NCI-H2227 (cell line): Measurements from ENCODE around the gene RABGAP1.

Experiments used
- DNase-seq: peaks from one replicate; lab custom pipeline; 2025; ENCODE audit not compliant: unreplicated experiment; lab: John Stamatoyannopoulos, UW

The RABGAP1 gene

GRCh38 chr9:123109540-123110279, 168.9 kb downstream of the RABGAP1 start:
- DNase-seq, result no peak

DNA sequence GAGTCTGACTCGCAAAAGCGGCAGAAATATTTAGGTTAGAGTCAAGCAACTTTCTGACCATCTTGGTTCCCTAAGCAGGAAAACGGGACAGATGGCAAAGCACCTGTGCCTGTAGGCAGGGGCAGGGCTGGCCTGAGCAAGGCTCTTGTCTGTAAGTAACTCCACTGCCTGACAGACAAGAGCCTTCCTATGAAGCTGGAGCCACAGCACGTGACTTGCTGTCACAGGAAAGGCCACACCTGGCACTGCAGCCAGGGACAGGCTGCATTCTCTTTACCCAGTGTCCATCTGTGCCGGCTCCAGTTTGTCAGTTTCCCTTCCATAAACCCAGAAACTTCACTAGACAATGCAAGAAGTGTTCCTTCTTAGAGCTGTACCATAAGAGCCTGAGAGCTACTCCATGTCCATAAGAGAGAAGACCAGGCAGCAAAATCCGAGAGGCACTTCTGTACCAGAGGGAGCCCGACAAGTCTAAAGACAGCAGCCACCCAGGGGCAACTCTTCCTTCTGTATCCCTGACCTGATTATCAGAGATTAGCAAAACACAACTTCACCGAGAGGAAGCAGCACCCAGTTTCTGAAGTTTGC, 170.7 kb downstream of the RABGAP1 start:
- no peak for DNase-seq

DNA sequence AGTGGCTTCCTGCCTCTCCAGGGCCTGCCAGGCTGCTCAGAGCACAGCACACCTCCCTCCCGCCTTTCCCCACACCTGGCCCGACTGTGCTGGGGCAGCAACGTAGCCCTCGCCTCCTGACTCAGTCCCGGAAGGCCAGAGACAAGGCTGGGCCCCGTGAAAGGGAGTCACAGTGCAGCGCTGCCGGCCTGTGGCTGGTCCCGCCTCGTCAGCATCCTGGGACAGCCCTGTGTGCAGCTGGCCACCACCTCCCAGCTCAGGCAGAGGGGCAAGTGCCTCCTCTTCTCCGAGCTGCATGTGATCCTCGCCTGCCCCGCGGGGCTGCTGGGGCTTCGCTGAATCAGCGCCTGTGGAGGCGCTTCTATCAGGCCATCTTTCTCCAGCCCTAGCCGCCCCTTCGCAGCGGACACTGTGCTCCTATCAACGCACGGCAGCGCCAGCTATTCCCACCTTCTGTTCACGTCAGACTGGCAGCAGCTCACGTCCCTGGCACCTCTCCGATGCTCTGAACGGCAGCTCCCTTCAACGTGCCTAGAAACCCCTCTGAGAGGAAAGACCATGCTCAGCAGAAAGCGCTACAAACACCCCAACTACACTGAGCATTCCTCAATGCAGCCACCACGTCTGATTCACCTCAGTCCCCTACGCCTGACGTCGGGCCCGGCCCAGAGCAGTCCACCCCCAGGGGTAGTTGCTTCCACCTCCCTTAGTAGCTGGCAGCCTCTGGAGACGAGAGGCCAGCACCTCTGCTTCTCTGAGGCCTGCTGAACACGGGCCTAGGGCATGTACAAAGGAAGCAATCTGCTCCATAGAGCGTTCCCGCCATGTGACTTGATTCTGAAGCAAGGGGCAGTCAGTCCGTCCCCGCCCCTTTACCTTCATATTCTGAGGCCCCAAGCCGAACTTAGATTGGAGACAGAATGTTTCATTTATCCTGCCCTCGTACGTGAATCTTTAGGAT, 171.5 kb downstream of the RABGAP1 start:
- no peak for DNase-seq

GRCh38 chr9:123113185-123113584, 172.4 kb downstream of the RABGAP1 start:
- no peak for DNase-seq

GRCh38 chr9:123115146-123115913, 174.5 kb downstream of the RABGAP1 start:
- DNase-seq, result no peak

- no peak for DNase-seq
Observed at GRCh38 chr9:123116036-123116435, 175.2 kb downstream of the RABGAP1 start.

GRCh38 chr9:123119566-123119965, 178.7 kb downstream of the RABGAP1 start:
- no peak for DNase-seq

DNA sequence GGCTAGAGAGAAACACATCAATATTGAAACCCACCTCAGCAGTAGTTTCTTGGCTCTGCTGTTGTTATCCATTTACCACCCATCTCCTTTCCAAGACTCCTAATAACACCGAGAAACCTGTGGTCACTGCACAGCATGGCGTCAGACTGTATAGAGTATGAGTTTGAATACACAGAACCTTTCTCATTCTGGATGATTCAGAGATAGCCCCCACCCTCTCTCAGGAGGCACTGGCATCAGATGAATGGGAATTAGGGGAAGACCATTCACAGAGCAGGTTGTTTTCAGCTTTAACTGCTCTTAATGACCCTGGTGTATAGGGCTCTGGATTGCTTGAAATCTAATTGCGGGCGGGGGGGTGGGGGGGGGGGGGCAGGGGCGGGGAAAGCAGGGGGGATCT, 179.3 kb downstream of the RABGAP1 start:
- peak; percentile 20 for DNase-seq

GRCh38 chr9:123120953-123121352, 180.1 kb downstream of the RABGAP1 start:
- DNase-seq, result no peak

GRCh38 chr9:123121457-123121856, 180.6 kb downstream of the RABGAP1 start:
- no peak for DNase-seq

DNA sequence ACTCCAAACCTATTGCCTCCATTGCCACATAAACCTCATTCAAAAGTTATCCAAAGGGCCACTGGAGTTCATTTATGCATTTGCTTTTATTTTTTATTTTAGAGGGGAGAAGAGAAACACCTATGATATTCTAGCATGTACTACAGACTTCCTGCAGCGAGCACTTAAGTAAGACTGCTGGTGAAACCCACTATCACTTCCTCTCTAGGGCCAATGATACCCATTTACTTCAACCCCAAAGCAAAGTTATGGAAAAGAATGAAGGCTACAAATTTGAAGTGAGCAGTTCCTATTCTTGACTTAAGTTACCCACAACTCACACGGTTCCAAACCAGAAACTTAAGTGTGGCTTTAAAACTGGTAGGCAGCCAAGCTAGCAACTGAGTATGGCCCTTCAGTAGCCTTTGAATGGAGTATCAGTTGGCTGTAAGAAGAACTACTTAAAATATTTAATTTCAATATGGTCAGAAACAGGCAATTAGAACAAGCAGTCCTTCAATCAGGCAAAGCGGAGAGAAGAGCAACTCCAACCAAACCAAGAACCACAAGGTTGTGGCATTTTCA, 186.8 kb downstream of the RABGAP1 start:
- no peak for DNase-seq

DNA sequence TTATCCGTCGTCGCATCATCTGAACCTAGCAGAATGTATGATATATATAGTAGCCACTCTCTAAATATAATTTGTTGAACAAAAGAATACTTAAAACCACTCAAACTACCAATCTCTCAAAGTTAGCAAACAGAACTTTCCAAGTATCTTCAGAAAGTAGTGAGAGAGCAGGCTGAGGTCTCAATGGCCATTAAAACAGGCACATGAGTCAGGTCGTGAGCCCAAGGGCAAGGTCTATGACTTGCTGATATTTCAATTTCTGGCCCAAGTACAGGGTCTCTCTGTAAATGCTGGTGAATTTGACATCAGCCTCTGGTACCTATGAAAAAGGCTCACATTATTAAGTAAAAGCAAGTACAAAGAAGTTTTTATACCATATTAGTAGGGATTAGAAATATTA, 187.8 kb downstream of the RABGAP1 start:
- no peak for DNase-seq

GRCh38 chr9:123129423-123129822, 188.6 kb downstream of the RABGAP1 start:
- no peak for DNase-seq

- DNase-seq, result no peak
Observed at GRCh38 chr9:123131258-123131657, 190.4 kb downstream of the RABGAP1 start.

DNA sequence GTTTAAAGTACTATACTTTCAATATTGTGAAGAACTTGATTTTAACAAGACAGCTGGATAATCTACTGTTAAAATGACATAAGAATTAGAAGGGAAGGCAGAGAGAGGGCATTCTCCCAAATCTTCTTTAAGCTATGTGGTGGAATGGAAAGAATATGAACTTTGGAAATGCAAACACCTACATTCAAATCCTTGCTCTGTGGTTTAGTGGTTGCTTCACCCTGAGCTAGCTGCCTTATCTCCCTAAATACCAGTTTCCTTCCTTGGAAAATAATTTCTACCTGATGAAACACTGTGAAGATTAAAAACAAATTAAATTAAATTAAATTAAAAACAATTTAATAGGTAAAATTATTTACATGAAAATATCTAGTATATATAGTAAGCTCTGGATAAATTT, 191.2 kb downstream of the RABGAP1 start:
- DNase-seq, result no peak

GRCh38 chr9:123132696-123133095, 191.9 kb downstream of the RABGAP1 start:
- no peak for DNase-seq

DNA sequence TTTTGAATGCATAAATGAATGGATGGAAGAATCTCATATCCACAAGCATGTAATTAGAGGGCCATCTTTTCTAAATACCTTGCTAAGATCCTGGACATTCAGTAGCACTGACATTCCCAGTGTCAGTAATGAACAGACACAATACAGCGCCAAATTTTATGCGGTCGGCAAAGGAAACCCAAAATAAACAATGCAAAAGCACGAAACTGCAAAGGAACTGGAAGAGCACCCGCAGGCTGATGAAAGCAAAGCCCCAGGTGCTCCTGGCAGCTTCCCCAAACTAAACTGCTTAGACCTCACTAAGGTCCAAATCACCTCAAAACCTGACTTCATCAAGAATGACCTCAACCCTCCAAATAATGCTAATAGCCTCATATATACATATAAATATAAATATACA, 194.6 kb downstream of the RABGAP1 start:
- no peak for DNase-seq

- no peak for DNase-seq
Observed at GRCh38 chr9:123138163-123138562, 197.3 kb downstream of the RABGAP1 start.

DNA sequence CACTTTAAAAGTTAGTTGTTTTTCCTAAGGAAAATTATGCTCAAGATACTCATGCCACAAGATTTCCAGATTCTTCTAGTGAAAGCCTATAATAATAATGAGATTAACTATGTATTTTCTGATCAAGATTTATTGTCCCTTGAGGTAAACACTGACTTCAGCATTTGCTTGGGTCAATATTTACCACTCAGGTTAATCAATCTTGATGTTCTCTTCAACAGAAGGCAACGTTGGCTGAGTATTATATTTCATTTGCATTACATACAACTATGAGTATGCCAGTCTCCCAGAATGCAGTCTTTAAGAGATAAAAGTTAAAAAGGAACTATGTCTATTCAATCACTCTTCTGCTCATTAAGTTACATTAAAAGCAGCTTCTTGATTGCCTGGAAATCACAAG, 208.2 kb downstream of the RABGAP1 start:
- no peak for DNase-seq

DNA sequence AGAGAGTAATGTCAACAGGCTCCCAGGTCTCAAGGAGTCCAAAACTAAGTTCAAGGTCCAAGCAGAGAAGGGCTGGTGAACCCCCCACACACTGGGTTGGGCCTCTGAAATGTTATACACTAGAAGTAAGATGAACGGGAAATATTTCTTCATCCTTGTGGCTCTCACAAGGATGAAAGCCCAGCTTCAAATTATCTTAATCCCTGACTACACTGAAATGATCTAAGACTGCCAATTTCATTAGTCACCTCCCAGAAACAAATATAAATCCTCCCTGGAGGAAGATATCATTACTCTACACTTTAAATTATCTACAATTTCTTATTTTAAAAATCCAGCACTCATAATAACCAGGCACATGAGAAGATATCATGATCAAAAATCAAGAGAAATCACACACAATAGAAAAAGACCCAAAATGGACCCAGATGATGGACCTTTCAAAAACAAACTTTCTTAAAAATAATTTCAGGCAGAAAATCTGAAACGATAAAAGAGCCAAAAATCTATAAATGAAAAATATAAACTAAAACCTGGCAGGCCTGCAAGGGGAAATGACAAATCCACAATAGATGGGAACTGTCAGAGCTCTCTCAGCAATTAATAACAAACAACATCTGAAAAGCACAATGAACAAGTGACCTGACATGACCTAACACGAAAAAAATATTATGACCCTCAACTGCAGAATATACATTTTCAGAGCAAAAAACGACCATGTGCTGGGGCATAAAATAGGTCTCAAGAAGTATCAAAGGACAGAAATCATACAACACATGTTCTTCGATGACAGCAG, 210.1 kb downstream of the RABGAP1 start:
- DNase-seq, result no peak
